Head of caudate nucleus (tissue), 42 donors: ENCODE results near the gene ANTXR2.

ENCODE experiments used
- DNase-seq, 42 donors: peaks; one replicate each; pipeline versions ENCODE4 v3.0.0 to v3.0.0-alpha.2; 2020 to 2021; ENCODE audit warnings: mixed read lengths in 7 of 42
- intact Hi-C: fragments of 100-400 bp; cut with DNase I; formaldehyde crosslinking; loops from one replicate; pipeline ENCODE4 v1.15.0; 2022

The ANTXR2 gene

GRCh38 chr4:80035336-80035735 is 37.7 kb downstream of the ANTXR2 start:
- intact Hi-C loops, result no loop called here
- DNase-seq, result no peak

GRCh38 chr4:80033581-80033980 is 39.4 kb downstream of the ANTXR2 start:
- intact Hi-C loops, result no loop called here

DNA sequence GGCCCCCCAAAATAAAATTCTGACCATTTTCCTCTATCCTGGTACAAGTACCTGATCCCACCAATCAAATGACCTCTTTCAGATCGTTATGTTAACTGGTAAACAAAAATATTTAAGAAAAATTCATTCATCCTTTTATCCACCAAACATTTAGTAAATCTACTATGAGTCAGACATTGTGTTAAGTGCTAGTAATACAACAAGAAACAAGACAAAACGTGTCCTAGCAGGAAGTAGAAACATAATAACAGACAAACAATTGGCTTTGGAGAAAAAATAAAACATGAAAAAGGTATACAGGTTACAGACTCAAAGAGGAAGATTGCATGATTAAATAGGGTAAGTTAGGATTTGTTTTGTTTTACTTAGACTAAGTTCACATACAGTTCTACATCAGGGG is 43.7 kb downstream of the ANTXR2 start:
- DNase-seq, result no peak
- intact Hi-C loops, result no loop called here

More at GRCh38 chr4:80033581-80033980, 39.4 kb downstream of the ANTXR2 start:
- DNase-seq, result no peak

DNA sequence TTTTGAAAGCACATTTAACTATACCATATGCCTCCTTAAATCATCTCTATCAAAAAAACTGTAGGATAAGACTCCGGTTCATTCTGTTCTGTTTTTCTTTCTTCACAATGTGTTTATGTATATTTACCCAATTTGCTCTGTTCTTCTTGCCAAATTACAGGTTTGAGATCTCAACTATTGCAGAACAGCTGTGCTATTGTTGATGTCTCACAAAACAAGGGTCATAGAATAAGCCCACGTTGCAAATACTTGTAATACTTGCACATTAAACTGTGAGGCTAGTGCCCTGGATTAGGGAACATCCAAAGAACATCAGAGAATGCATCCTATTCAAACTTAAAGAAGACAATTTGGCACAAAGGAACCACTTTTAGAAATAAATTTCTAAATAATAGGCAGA is 45.4 kb downstream of the ANTXR2 start:
- intact Hi-C loops, result no loop called here
- DNase-seq, result no peak

DNA sequence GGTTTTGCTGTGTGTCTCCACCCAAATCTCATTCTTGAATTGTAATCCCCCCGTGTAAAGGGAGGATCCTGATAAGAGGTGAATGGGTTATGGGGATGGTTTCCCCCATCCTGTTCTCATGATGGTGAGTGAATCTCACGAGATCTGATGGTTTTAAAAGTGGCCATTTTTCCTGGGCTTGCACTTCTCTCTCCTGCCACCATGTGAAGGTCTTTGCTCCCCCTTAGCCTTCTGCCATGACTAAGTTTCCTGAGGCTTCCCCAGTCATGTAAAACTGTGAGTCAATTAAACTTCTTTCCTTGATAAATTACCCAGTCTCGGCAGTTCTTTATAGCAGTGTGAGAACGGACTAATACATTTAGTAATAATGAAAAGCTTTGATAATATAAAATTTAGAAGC is 46.9 kb downstream of the ANTXR2 start:
- DNase-seq, result no peak
- intact Hi-C loops, result no loop called here

DNA sequence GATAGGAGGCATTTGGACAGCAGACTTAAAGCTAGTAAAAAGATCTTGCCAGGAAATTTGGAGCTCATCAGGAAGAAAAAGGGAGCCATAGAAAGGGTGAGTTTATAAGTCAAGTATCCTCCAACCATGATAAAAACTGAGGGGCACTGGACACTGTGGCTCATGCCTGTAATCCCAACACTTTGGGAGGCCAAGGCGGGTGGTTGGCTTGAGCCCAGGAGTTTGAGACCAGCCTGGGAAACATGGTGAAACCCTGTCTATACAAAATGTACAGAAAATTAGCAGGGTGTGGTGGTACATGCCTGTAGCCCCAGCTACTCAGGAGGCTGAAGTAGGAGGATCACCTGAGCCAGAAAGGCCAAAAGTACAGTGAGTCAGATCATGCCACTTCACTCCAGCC is 48.7 kb downstream of the ANTXR2 start:
- intact Hi-C loops, result no loop called here

GRCh38 chr4:80022282-80022681 is 50.7 kb downstream of the ANTXR2 start:
- intact Hi-C loops, result no loop called here

More for the DNA sequence above, 48.7 kb downstream of the ANTXR2 start:
- DNase-seq, result no peak

GRCh38 chr4:80017125-80017854 is 55.7 kb downstream of the ANTXR2 start:
- no peak for DNase-seq
- intact Hi-C loops, result no loop called here

More at GRCh38 chr4:80022282-80022681, 50.7 kb downstream of the ANTXR2 start:
- no peak for DNase-seq

- intact Hi-C loops, result no loop called here
- DNase-seq, result no peak
Measured at GRCh38 chr4:80016506-80016905, 56.5 kb downstream of the ANTXR2 start.

GRCh38 chr4:80015407-80016189 is 57.4 kb downstream of the ANTXR2 start:
- intact Hi-C loops, result no loop called here
- no peak for DNase-seq

DNA sequence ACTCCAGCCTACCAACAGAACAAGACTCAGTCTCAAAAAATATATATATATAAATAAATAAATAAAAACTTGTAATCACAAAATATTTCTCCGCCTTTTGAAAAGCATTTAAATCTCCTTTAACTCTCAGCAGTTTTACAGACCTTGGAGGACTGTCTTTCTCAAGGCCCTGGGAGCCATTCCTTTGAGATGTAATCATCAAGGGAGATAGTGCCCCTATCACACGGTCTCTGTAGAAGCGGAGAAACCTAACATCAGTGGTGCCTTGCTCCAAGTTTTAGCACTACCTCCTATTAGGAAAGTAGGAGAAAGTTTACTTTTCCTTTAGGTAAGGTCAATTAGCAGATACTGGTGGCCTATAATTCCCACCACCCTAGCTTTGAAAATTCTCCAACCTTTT is 58.5 kb downstream of the ANTXR2 start:
- no peak for DNase-seq
- intact Hi-C loops, result no loop called here

- intact Hi-C loops, result no loop called here
- DNase-seq, result no peak
Measured at GRCh38 chr4:80012291-80012690, 60.7 kb downstream of the ANTXR2 start.

DNA sequence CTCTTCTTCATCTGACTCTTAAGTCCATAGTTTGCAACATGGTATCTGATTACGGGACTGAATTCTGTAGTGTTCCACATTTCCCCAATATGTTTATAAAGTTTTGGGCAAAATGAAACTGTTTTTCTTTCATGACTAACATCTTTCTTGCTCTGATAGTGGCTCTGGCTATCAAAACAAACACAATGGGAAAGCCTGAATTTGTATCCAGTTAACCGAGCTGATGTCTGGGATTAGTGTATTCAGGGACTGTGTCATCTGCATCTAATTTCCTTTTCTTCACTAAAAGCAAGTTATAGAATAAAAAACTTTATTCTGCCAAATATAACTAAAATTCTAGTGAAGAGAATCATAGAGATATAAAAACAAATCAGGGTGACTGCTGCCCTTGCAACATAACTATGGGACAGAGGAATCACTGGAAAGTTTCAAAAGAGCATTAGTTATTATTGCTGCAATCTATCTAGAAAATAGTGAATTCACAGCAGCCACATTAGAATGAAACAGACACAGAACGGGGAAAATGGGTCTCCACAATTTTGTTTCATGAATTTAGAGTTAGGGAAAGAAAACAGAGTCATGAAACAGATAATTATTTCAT is 61.3 kb downstream of the ANTXR2 start:
- DNase-seq, result no peak
- intact Hi-C loops, result no loop called here

GRCh38 chr4:80010316-80010715 is 62.7 kb downstream of the ANTXR2 start:
- intact Hi-C loops, result no loop called here
- DNase-seq, result no peak

DNA sequence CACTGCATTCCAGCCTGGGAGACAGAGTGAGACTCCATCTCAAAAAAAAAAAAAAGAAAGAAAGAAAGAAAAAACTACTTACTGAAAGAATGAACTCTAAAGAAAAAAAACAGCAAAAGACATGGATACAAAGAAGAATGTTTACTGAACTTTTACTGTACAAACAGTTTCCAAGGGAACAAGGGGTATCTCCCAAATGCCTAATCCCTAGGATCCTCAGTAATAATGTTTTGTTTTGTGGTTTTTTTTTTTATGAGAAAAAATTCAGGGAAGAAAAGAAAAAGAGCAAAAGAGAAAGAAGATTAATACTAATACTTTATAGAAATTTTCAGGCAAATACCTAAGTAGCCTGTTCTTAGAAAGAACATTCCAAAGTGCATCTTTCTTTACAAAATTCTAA is 63.2 kb downstream of the ANTXR2 start:
- intact Hi-C loops, result no loop called here

DNA sequence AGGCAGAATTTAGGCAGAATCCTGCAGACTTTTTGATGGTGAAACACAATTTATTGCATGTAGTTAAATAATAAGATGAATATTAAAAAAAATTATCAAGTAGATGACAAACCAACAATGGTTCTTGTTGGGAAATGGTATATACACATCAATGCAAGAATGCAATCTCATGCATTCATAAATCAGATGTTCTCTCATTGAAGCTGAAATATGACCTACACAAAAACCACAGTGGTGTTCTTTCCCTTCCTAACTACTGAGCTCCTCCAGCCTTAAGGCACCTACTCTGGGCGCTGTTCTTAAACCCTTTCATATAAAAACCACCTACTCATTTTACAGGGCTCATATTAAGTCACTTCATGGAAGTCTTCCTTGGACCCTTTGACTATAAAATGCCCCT is 64.1 kb downstream of the ANTXR2 start:
- no peak for DNase-seq
- intact Hi-C loops, result no loop called here

More for the DNA sequence above, 63.2 kb downstream of the ANTXR2 start:
- DNase-seq, result no peak

DNA sequence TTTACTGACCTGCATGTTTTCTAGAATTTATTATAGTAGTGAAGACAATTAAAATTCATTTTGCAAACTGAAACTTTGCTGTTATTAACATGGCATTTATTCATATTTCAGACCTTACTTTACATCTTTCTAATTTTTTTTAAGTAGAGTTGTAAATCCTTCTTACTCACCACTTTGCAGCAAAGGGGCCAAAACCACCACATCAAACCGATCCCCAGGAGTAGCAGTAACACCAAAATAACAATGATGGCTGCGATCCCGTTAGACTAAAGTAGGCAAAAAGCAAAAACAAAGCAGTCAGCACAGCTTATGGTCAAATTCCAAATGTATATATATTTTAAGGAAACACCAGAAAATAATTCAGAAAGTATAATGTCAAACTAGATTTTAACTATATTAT is 64.7 kb downstream of the ANTXR2 start:
- DNase-seq, result no peak
- intact Hi-C loops, result no loop called here

DNA sequence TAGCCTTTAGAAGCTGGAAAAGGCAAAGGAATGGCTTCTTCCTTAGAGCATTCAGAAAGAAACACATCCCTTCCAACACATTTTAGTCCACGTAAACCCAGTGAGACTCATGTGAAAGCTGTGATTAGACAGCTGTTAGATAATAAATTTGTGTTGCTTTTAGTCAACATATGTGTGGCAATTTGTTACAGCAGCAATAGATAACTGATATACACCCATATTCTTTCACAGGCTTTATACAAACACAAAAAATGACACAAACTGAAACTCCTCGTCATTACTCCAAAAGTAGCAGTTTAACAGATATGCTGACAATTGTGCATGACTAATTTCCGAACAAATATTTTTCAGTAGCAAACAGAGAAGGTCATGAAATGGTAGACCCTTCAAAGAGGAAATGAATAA is 65.3 kb downstream of the ANTXR2 start:
- intact Hi-C loops, result no loop called here
- DNase-seq, result no peak

GRCh38 chr4:80006935-80007744 is 65.9 kb downstream of the ANTXR2 start:
- DNase-seq, result no peak
- intact Hi-C loops, result no loop called here
